ENCODE data around the gene PTPRJ. TPM values are rescaled to one million over a fixed set of nuclear protein-coding genes. Genes with fewer than 3 reads are reported as not detected.

Gene PTPRJ
- total RNA-seq, 1 donor = 6.6 TPM

DNA sequence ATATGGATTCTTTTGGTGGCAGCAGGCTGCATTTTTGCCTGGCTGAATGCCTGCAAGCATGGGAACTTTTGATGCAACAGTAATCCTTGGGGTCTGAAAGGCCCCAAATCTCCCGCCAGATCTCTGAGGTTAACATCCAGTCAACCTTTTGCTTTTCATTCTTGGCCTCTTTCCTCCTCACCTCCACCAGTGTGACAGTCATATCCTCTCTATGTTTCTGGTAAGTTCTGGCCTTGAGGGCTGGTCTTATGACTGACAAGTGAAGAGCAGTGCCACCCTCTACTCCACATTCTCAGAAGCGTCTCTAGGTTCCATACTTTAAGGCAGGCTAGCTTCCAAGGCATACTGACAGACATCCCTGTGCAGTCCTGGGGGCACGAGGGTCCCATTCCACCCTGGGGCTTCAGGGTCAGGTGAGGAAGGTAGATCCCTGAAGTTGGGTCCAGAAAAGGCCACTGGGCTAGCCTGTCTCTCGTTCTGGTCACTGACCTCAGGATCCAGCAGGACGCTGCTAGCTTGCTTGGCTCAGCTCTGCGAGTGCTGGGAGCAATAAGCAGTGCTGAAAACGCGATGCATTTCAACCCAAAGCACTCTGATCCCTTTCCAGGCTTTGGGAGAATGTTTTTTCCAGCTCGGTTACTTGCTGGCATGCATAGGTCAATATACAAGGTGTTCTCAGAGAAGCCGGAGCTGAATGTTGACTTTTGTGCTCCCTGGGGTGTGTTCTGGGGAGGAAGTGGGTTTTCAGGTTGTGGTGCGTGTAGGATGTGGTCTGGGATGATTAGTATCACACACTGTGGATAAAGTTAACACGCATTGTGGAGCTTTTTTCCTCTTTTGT, 75.2 kb downstream of the PTPRJ start:
- peak; percentile 34 for DNase-seq (ENCODE audit: low read depth)
- H3K4me3 ChIP-seq (ENCODE audit: low read depth, low read length) = no peak overlapping the region
- TF ChIP-seq, protein P1, sequence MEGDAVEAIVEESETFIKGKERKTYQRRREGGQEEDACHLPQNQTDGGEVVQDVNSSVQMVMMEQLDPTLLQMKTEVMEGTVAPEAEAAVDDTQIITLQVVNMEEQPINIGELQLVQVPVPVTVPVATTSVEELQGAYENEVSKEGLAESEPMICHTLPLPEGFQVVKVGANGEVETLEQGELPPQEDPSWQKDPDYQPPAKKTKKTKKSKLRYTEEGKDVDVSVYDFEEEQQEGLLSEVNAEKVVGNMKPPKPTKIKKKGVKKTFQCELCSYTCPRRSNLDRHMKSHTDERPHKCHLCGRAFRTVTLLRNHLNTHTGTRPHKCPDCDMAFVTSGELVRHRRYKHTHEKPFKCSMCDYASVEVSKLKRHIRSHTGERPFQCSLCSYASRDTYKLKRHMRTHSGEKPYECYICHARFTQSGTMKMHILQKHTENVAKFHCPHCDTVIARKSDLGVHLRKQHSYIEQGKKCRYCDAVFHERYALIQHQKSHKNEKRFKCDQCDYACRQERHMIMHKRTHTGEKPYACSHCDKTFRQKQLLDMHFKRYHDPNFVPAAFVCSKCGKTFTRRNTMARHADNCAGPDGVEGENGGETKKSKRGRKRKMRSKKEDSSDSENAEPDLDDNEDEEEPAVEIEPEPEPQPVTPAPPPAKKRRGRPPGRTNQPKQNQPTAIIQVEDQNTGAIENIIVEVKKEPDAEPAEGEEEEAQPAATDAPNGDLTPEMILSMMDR (IDR thresholded peaks at IDR 0.05; ENCODE audit: insufficient read depth, low read length) = no peak

GRCh38 chr11:48056325-48057183, 76.2 kb downstream of the PTPRJ start:
- H3K4me3 ChIP-seq (ENCODE audit: low read depth, low read length) = no peak overlapping the region
- no peak for DNase-seq (ENCODE audit: low read depth)
- TF ChIP-seq, protein P1 (IDR thresholded peaks at IDR 0.05; ENCODE audit: insufficient read depth, low read length) = no peak

DNA sequence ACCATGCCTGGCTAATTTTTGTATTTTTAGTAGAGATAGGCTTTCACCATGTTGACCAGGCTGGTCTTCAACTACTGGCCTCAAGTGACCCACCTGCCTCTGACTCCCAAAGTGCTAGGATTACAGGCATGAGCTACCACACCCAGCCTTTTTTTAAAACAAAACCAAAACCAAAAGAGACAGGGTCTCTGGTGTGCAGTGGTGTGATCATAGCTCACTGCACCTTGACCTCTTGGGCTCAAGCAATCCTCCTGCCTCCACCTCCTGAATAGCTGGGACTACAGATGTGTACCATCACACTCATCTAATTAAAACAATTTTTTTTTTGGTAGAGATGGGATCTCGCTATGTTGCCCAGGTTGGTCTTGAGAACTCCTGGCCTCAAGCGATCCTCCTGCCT, 77.7 kb downstream of the PTPRJ start:
- DNase-seq (ENCODE audit: low read depth) = no peak
- TF ChIP-seq, protein P1 (IDR thresholded peaks at IDR 0.05; ENCODE audit: insufficient read depth, low read length) = no peak
- no peak overlapping the region for H3K4me3 ChIP-seq (ENCODE audit: low read depth, low read length)

GRCh38 chr11:48058788-48059187, 78.4 kb downstream of the PTPRJ start:
- no peak for DNase-seq (ENCODE audit: low read depth)
- TF ChIP-seq, protein P1 (IDR thresholded peaks at IDR 0.05; ENCODE audit: insufficient read depth, low read length) = no peak
- H3K4me3 ChIP-seq (ENCODE audit: low read depth, low read length) = no peak overlapping the region

- DNase-seq (ENCODE audit: low read depth) = no peak
- TF ChIP-seq, protein P1 (IDR thresholded peaks at IDR 0.05; ENCODE audit: insufficient read depth, low read length) = no peak
- H3K4me3 ChIP-seq (ENCODE audit: low read depth, low read length) = no peak overlapping the region
Observed at GRCh38 chr11:48062649-48063048, 82.3 kb downstream of the PTPRJ start.

DNA sequence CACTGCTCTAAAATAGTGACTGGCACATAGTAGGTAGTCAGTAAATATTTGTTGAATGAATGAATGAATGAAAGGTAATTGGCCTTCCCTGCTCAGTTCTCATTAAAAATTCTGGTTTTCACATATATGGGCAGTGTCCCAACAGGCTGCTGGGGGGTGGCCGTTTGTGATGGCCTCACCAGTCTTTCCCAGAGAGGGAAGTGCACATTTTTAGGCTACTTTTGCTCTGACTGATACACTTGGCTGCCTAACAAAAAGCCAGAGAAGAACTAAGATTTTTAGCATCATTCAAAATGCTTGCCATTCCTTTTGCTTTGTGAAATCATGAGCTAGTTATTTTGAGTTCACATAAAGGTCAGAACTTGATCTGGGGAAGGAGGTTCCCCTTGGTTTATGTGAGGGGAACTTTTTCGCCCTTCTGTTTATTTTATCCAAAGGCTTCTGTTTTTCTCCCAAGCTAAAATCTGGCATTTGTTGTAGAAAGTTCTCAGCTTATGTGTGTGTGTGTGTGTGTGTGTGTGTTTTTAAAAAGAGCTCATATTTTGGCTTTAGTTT, 83.1 kb downstream of the PTPRJ start:
- TF ChIP-seq, protein P1 (IDR thresholded peaks at IDR 0.05; ENCODE audit: insufficient read depth, low read length) = no peak
- H3K4me3 ChIP-seq (ENCODE audit: low read depth, low read length) = no peak overlapping the region
- peak; percentile 99 for DNase-seq (ENCODE audit: low read depth)

Measured in fibroblast of the aortic adventitia (primary cell).